ENCODE measurements around the gene ABCB4.

Gene ABCB4

DNA sequence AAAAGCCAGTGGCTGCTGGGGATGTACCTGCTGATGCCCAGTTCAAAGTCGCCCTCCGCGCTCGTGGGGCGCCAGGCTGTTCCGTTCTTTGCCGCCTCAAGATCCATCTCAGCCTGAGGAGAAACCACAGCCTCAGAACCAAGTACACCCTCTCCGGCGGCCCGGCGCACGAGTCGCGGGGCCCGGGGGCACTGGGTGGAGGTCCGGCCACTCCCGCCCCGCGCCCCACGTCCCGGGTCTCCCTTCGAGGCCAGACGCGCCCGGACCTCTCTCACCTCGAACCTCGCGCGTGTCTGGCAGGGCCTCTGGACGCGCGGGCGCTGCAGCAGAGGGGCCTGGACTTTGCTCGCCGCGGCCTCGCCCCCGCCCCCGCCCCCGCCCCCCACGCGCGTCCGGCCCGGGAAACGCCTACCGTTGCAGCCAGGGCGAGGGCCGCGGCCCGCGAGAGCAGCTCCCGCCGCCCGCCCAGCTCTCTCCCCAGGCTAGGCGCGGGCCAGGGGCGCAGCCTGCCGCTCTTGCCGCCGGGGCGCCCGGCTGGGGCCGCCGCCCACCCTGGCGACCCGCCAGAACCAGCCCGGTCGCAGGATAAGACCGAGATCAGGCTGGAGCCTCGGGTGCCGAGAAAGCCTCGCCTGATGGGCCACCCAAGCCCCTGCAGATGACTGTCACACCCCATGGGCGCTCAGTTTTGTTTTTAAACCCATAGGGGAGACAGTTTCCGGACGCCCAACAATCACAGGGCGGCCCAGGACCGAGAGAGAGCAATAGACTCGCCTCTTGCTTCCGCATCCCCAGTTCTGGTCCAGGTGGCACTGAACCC, at the start of gene ABCB4:
ABCB4 (minus strand) TSS at position 322 of the 820 bp plus-strand sequence; CDS start at position 107, 215 bp downstream.
- DNase-seq, result peak; percentile 16 to 43 (median 38)

DNA sequence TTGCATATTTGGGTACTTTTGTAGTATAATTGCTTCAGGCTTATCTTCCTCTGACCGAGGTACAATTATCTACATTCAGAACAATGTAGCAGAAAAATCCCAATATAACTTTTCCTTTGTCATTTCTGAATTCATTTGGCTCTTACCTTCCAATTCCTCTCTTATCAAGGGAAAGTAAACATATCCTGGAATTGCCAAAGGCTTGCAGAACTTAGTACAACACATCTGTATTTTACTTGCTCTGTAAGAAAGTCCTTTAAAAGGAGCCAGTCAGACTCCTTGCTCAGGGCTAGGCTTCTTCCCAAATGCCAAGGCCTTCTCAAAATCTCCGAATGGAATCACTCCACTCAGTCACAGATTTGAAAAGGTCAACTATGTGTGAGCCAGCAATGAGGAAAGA, 43.3 kb upstream of the ABCB4 start:
- DNase-seq, result no peak

- no peak for DNase-seq
Measured at GRCh38 chr7:87517891-87518290, 42.4 kb upstream of the ABCB4 start.

DNA sequence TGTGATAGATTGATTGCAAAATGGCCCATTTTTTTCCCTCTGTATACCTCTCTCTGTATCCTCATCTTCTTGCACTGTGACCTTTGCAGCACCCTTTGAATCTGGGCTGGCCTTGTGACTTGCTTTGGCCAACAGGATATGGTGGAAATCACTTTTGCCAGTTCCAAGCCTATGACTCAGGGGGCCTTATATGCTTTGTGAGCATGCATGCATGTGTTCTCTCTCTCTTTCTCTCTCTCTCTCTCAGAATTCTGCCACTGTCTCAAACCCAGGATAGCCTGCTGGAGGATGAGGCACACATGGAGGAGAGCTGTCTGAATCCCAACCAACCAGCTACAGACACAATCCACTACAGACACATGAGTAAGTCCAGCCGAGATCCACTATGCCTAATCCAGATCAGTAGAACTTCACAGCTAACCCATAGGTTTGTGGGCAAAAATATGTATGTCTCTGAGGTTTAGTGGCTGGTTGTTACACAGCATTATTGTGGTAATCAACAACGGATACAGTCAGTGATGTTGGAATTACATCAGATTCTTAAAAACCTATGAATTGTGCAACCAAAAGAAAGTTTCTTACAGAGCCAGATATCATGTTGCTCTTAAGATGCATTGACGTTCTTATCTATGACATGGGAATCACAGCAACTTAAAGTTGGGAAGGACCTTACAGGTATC, 41.8 kb upstream of the ABCB4 start:
- DNase-seq, result no peak

- DNase-seq, result no peak
Measured at GRCh38 chr7:87513735-87514335, 38.4 kb upstream of the ABCB4 start.

DNA sequence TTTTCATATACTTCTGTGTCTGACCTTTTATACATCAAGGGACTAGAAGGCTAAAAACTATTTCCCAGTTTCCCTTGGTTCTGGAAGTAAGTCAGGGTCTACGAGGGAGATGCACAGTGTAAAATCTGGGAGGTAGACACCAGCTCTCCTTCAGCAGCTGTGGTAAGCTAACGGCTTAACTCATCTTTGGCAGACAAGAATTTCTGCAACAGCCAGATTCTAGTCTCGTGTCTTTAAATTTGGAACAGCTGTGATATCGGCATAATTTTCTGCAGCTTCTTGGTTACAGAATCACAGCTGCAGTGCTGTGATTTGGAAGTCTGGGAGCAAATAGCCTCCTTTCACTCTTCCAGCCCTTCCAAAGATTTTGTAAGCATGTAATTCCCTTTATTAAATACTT, 37.4 kb upstream of the ABCB4 start:
- no peak for DNase-seq

- DNase-seq, result no peak
Measured at GRCh38 chr7:87511510-87511909, 36.0 kb upstream of the ABCB4 start.

- no peak for DNase-seq
Measured at GRCh38 chr7:87510411-87510875, 35.0 kb upstream of the ABCB4 start.

GRCh38 chr7:87507446-87507845, 32.0 kb upstream of the ABCB4 start:
- no peak for DNase-seq

DNA sequence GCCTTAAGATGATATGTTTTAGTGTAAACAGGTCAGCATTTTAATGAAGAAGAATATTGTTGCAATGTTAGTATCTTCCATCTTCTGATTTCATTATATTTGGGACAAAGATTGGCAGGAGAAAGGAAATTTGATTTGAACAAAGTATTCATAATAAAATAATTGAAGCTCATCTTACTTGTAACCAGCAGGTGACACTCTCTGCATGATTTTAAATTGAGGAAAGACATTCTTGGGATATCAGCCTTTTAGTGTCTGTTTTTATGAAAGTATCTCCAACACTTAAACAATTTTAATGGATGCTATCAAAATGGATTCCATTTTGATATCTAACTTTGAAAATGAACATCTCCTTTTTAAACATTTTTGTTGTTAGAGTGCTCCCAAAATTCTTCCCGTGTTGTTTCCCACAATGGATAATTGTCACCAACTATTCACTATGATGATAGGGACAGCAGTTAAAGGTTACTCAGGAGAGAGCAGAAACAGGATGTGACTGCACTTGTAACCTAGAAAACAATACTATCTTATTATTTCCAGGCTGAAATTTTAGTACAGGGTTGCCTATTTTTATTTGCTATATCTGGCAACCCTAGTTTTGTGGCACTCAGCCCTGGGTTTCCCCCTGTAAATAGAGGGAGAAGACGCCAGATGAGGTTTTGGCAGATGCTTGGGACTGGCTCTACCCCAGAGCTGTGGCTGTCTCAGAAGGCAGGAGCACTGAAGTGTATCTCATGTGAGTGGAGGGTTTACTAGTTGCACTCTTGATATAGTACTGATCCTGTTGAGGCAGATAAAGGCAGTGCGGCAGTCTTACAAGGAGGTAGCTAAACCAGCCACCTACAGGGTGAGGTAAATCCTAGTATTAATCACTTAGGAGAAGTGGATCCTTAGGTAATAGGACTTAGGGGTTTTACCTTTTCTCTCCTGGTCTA, 31.0 kb upstream of the ABCB4 start:
- DNase-seq, result peak; percentile 29 to 47 (median 39)

- DNase-seq, result no peak
Measured at GRCh38 chr7:87505557-87506245, 30.2 kb upstream of the ABCB4 start.

GRCh38 chr7:87505122-87505521, 29.6 kb upstream of the ABCB4 start:
- no peak for DNase-seq

- no peak for DNase-seq
Measured at GRCh38 chr7:87499494-87499893, 24.0 kb upstream of the ABCB4 start.

DNA sequence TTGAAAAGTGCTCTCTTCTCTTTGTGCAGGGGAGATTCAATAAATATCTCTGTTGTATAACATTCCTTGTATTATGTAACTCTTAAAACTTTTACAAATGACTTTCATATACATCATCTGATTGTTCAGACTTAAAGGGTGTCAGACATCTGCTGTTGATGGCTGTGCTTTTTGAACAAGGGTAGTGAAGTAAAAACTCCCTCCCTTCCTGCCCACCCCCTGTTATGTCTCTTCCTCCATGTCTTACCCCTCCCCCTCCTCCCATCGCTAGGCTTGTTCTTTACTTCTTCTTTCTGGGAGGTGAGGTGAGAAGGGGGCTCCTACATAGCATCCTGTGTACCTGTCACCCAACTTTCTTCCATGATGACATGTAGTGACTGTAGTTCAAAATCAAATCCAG, 23.4 kb upstream of the ABCB4 start:
- no peak for DNase-seq

- DNase-seq, result no peak
Measured at GRCh38 chr7:87497482-87497881, 22.0 kb upstream of the ABCB4 start.

DNA sequence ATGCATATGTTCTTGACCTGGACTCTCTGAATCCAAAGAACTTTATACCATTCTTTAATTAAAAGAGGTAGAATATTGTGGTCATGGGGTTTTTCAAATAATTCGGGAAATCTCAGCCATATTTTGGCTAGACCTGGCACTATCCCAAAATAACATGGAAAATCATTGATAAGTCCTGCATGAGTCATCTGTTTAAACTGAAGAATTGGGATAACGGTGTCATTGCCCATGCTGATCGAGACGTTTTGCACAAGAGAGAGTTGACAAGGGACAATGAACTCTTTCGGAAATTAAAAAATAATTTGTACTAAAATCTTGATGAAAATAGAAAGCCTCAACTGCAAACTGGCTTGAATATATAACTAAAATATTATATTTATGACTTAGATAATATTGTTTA, 19.9 kb upstream of the ABCB4 start:
- DNase-seq, result no peak

DNA sequence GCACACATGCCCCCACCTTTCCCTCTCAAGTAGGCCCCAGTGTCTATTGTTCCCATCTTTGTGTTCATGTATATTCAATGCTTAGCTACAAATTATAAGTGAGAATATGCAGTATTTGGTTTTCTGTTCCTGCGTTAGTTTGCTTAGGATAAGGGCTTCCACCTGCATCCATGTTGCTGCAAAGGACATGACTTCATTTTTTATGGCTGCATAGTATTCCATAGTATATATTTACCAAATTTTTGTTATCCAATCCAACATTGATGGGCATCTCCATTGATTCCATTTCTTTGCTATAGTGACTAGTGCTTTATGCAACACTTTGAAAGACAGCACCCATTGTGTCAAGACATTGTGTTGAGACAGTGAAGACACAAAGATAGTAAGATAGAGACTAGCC, 19.0 kb upstream of the ABCB4 start:
- DNase-seq, result no peak

DNA sequence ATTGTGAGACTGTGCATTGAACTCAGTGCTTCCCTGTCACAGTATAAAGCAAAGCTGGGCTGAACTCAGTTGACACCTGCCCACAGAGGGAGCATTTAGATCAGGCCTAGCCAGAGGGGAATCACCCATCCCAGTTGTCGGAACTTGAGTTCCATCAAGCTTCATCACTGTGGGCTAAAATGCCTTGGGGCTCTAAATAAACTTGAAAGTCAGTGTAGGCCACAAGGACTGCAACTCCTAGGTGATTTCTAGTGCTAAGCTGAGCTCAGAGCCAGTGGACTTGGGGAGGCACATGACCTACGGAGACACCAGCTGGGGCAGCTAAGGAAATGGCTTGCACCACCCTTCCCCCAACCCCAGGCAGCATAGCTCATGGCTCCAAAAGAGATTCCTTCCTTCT, 7.7 kb upstream of the ABCB4 start:
- DNase-seq, result no peak

DNA sequence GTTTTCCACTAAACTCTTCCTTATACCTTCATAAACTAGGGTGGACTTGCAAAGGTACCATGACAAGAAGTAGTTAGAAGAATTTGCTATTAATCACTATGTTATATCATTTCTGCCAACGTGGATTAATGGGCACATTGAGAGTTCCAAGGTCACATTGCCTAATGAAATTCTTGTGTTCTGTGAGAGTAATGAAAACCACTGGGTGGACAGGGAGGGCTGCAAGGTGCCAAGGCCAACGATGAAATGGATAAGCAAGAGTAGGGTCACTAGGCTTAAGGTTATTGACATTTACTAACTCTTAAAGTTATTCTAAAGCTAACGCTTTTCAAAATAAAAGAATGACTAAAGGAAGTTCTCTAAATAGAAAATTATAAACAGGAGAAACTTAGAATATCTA, 6.6 kb upstream of the ABCB4 start:
- no peak for DNase-seq

DNA sequence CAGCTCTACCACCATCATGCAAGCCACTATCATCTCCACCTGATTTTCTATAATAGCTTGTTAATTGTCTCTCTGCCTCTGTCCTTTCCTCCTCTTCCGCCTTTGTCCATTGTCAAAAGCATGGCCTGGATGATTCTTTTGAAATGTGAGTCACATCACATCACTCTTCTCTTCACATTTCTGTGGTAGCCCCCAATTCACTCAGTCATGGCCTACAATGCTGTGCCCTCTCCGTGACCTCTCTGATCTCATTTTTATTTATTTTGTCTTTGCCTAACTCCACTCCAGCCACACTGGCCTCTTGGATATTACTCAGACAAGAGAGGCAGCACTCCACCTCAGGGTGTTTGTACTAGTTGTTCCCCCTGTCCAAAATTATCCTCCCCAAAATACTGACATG, 4.9 kb upstream of the ABCB4 start:
- DNase-seq, result no peak

DNA sequence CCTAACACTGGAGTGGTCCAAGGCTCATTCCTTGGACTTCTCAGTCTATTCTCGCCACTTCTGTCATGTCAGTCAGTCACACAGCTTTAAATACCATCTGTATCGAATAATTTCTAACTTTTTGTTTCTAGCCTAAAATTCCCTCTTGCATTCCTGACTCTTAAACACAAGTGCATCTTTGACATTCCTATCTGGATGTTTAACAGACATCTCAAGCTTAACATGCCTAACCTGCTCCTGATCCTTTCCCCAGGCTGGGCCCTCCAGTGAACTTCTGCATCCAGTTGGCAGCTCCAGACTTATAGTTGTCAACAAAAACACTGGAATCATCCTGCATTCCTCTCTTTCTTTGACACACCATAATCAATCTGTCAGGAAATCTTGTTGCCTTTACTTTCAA, 4.5 kb upstream of the ABCB4 start:
- DNase-seq, result no peak

GRCh38 chr7:87476179-87476557, 688 bp upstream of the ABCB4 start:
- no peak for DNase-seq

Data from suppressor macrophage treated with lipopolysaccharide for 1 hour (primary cell).